HT1080 (cell line): ENCODE data around the gene CFAP251. TPM values are rescaled to one million over a fixed set of nuclear protein-coding genes. Genes with fewer than 3 reads are reported as not detected.

Experiments used
- DNase-seq: peaks from one replicate; pipeline ENCODE4 v3.0.0-alpha.2; 2015; ENCODE audit warnings: low read depth
- total RNA-seq: library from RNA; depleted of rRNA; stranded (reverse); fragments of >200 nt; shearing (Covaris generic); gene quantifications from 2 replicates; pipeline ENCODE4 v1.2.3, GENCODE V29; 2014

CFAP251 gene
- total RNA-seq, 1 experiment from 2014 or later: 11.2 TPM

GRCh38 chr12:122001466-122002209 is 83.2 kb downstream of the CFAP251 start:
- no peak for DNase-seq

GRCh38 chr12:122003651-122004611 is 85.5 kb downstream of the CFAP251 start:
- no peak for DNase-seq

GRCh38 chr12:122004633-122005071 is 86.3 kb downstream of the CFAP251 start:
- DNase-seq: no peak

GRCh38 chr12:122005252-122005776 is 86.9 kb downstream of the CFAP251 start:
- no peak for DNase-seq

GRCh38 chr12:122006186-122006926 is 88.0 kb downstream of the CFAP251 start:
- DNase-seq: no peak

GRCh38 chr12:122009741-122010140 is 91.3 kb downstream of the CFAP251 start:
- DNase-seq: no peak

GRCh38 chr12:122012184-122012583 is 93.8 kb downstream of the CFAP251 start:
- DNase-seq: no peak

GRCh38 chr12:122013136-122013535 is 94.7 kb downstream of the CFAP251 start:
- DNase-seq: no peak

- no peak for DNase-seq
Measured at GRCh38 chr12:122013791-122014590, 95.6 kb downstream of the CFAP251 start.

GRCh38 chr12:122014781-122015180 is 96.4 kb downstream of the CFAP251 start:
- DNase-seq: no peak

GRCh38 chr12:122018457-122018856 is 100.1 kb downstream of the CFAP251 start:
- no peak for DNase-seq

- no peak for DNase-seq
Measured at GRCh38 chr12:122018937-122019336, 100.5 kb downstream of the CFAP251 start.

GRCh38 chr12:122020795-122021192 is 102.4 kb downstream of the CFAP251 start:
- DNase-seq: no peak

GRCh38 chr12:122021193-122021821 is 102.9 kb downstream of the CFAP251 start:
- no peak for DNase-seq

- DNase-seq: peak; percentile 81
Measured at GRCh38 chr12:122021822-122022392, 103.5 kb downstream of the CFAP251 start, which contains the start of gene BCL7A. BCL7A (plus strand) TSS chr12:122021884; CDS start chr12:122022092, 208 bp downstream.

GRCh38 chr12:122022393-122023338 is 104.3 kb downstream of the CFAP251 start:
- DNase-seq: no peak

- peak; percentile 49 for DNase-seq
Measured at GRCh38 chr12:122023339-122024131, 105.1 kb downstream of the CFAP251 start.
